ENCODE measurements around the gene ENC1. TPM values are rescaled to one million over a fixed set of nuclear protein-coding genes. Genes with fewer than 3 reads are reported as not detected.
A peak's percentile ranks its signal among the peaks of the same experiment; 100 is the strongest.

ENC1 gene
- total RNA-seq (10 to 100 TPM in 2 of 4 donors, 1 to 10 TPM in 2; 2.4 to 28.3 (median 10.6) TPM), polyA plus RNA-seq (1 to 10 TPM in 2 of 3 donors, under 1 TPM in 1; 0.58 to 2.8 (median 1.1) TPM)
- long read RNA-seq, donor 1, full-length matches to known transcripts = 2 of 4 reads
- long read RNA-seq, donor 1, partial matches to known transcripts = 0 of 4 reads
- long read RNA-seq, donor 1, other reads (novel, unspliced or antisense) = 2 of 4 reads
- long read RNA-seq, donor 2 = 0 reads

GRCh38 chr5:74640450-74640953 is at the start of gene ENC1:
Gene ENC1 (minus strand): TSS chr5:74640728. CDS start chr5:74636485, 4,243 bp downstream.
- H3K4me3 ChIP-seq = peak within 1 kb of the TSS; percentile 78
- peak; percentile 88 to 93 for DNase-seq
- peaks cover 0 to 7% of the 10 kb centered on the region in 2 donors for H3K36me3 ChIP-seq (ENCODE audit: insufficient read depth in 1 of 2, low read depth in 1 of 2)
- H3K27ac ChIP-seq = peak within 1 kb of the TSS; percentile 82
- H3K27me3 ChIP-seq (ENCODE audit: insufficient read depth in 3 of 3, low read length in 2 of 3) = no peaks in the 10 kb centered on the region
- 0 to 2% (median 1%) methylated on average over 35 to 59 of the region's 59 CpGs for WGBS, 3 donors
- peaks cover 18% of the 10 kb centered on the region for H3K4me1 ChIP-seq
- intact Hi-C loops (cut with DNase I) = loop anchor here (2.0 to 10.0 kb wide), 6 partner anchors 236 to 653 kb away; no protein-coding TSS in a partner anchor
- TF ChIP-seq CTCF (IDR thresholded peaks at IDR 0.05) = peak; percentile 65
- no peaks in the 10 kb centered on the region for H3K9me3 ChIP-seq
- peak; percentile 90 to 92 (median 92) for ATAC-seq

- TF ChIP-seq CTCF (IDR thresholded peaks at IDR 0.05) = no peak
- Histone ChIP-seq H3K27me3 (ENCODE audit: insufficient read depth in 3 of 3, low read length in 2 of 3) (no peaks in the 10 kb centered on the region), H3K4me1 (peaks cover 23% of the 10 kb centered on the region), H3K4me3 (peak overlapping the region; percentile 85), H3K27ac (no peak overlapping the region), H3K36me3 (ENCODE audit: insufficient read depth in 1 of 2, low read depth in 1 of 2) (peaks cover 0 to 34% of the 10 kb centered on the region in 2 donors), H3K9me3 (no peaks in the 10 kb centered on the region)
- ATAC-seq (no peak), DNase-seq (no peak)
- intact Hi-C loops (cut with DNase I) = no loop called here
- WGBS, 3 donors = 75 to 85% (median 79%) methylated on average over 5 of the region's 5 CpGs
Observed at GRCh38 chr5:74686962-74687751, 46.6 kb upstream of the ENC1 start.

GRCh38 chr5:74685979-74686631 is 45.6 kb upstream of the ENC1 start:
- ATAC-seq (peak in 3 of 4 donors; percentile 12 to 25 (median 24)), DNase-seq (no peak)
- Histone ChIP-seq H3K4me3 (peak overlapping the region; percentile 85), H3K9me3 (no peaks in the 10 kb centered on the region), H3K4me1 (peaks cover 23% of the 10 kb centered on the region), H3K27me3 (ENCODE audit: insufficient read depth in 3 of 3, low read length in 2 of 3) (no peaks in the 10 kb centered on the region), H3K27ac (peak overlapping the region; percentile 88), H3K36me3 (ENCODE audit: insufficient read depth in 1 of 2, low read depth in 1 of 2) (peaks cover 0 to 23% of the 10 kb centered on the region in 2 donors)
- WGBS, 3 donors = 62 to 71% (median 65%) methylated on average over 10 of the region's 10 CpGs
- no peak for TF ChIP-seq CTCF (IDR thresholded peaks at IDR 0.05)
- intact Hi-C loops (cut with DNase I) = loop anchor here in 1 of 2 donors (2.0 kb wide), 1 partner anchor 81 kb away; the partner anchor contains the start of genes GFM2 and NSA2

GRCh38 chr5:74684900-74685851 is 44.6 kb upstream of the ENC1 start, which contains the start of gene HEXB:
Gene HEXB (plus strand): TSS chr5:74685233. CDS start chr5:74685261, 28 bp downstream.
- H3K27ac ChIP-seq = peak within 1 kb of the TSS; percentile 88
- peaks cover 23% of the 10 kb centered on the region for H3K4me1 ChIP-seq
- intact Hi-C loops (cut with DNase I) = loop anchor here in 1 of 2 donors (2.0 kb wide), 1 partner anchor 82 kb away; the partner anchor contains the start of genes GFM2 and NSA2
- DNase-seq (peak; percentile 93 to 94), ATAC-seq (peak; percentile 97 to 99 (median 98))
- no peak for TF ChIP-seq CTCF (IDR thresholded peaks at IDR 0.05)
- H3K4me3 ChIP-seq = peak within 1 kb of the TSS; percentile 85
- H3K27me3 ChIP-seq (ENCODE audit: insufficient read depth in 3 of 3, low read length in 2 of 3) = peaks cover 0 to 3% (median 0%) of the 10 kb centered on the region in 3 donors
- 4 to 5% (median 5%) methylated on average over 66 to 78 of the region's 78 CpGs for WGBS, 3 donors
- H3K9me3 ChIP-seq = no peaks in the 10 kb centered on the region
- H3K36me3 ChIP-seq (ENCODE audit: insufficient read depth in 1 of 2, low read depth in 1 of 2) = peaks cover 0 to 14% of the 10 kb centered on the region in 2 donors
